Thyroid gland (tissue), 4 donors: Measurements from ENCODE around the gene COG6. TPM values are rescaled to one million over a fixed set of nuclear protein-coding genes. Genes with fewer than 3 reads are reported as not detected.

Experiments
- DNase-seq, 2 donors: peaks; one replicate each; pipeline ENCODE4 v3.0.0-alpha.2; 2019
- H3K27ac ChIP-seq, 3 donors: fragments of 200-600 bp; sonication (generic); 1 replicate in 2 of 3; 2 replicates in 1 of 3; pipeline ENCODE4 v1.5.1; 2016 to 2019; ENCODE audit warnings: mild to moderate bottlenecking in 1 of 3, moderate library complexity in 1 of 3
- H3K27me3 ChIP-seq: fragments of 200-600 bp; sonication (generic); one replicate; pipeline ENCODE4 v1.5.1; 2019
- H3K36me3 ChIP-seq, 2 donors: fragments of 200-600 bp; sonication (generic); one replicate each; pipeline ENCODE4 v1.5.1; 2016 to 2019
- H3K4me1 ChIP-seq, 2 donors: fragments of 200-600 bp; sonication (generic); one replicate each; pipeline ENCODE4 v1.5.1; 2017 to 2019
- H3K4me3 ChIP-seq, 3 donors: fragments of 200-600 bp; sonication (generic); replicated peaks in 1 of 3; 1 replicate in 2 of 3; 2 replicates in 1 of 3; pipeline ENCODE4 v1.5.1; 2016; ENCODE audit warnings: mild to moderate bottlenecking in 1 of 3
- H3K9me3 ChIP-seq: fragments of 200-600 bp; sonication (generic); one replicate; pipeline ENCODE4 v1.5.1; 2017
- POLR2A ChIP-seq, 2 donors: fragments of 450-650 bp; IDR thresholded peaks; one replicate each; pipeline ENCODE4 v1.6.1; 2017; ENCODE audit warnings: antibody characterized with exemption in 2 of 2, mild to moderate bottlenecking in 2 of 2, moderate library complexity in 1 of 2
- WGBS, 2 donors: methylation state at CpG; one replicate each; pipeline ENCODE4 v1.1.5; 2017; 5-methylcytosine and 5-hydroxymethylcytosine counted together
- intact Hi-C: fragments of 100-400 bp; cut with DNase I; formaldehyde crosslinking; loops from one replicate; pipeline ENCODE4 v1.15.1; 2023
- total RNA-seq, 4 donors: library from RNA; depleted of rRNA; stranded (reverse); fragments of >200 nt; gene quantifications; one replicate each; pipeline ENCODE4 v1.2.3, GENCODE V29; 2016
- TF ChIP-seq, protein P1 (sequence below), 6 experiments: fragments of 200-600 bp in 3 of 6; fragments of 450-650 bp in 3 of 6; sonication (generic) in 3 of 6; IDR thresholded peaks; one replicate each; pipeline ENCODE4 v1.5.1; 2016 to 2019; ENCODE audit warnings: antibody characterized with exemption in 6 of 6, mild to moderate bottlenecking in 2 of 6, inconsistent platforms in 1 of 6, moderate library complexity in 1 of 6

Gene COG6
- total RNA-seq, 4 donors from 2014 or later: 29.0 to 77.3 (median 38.4) TPM

DNA sequence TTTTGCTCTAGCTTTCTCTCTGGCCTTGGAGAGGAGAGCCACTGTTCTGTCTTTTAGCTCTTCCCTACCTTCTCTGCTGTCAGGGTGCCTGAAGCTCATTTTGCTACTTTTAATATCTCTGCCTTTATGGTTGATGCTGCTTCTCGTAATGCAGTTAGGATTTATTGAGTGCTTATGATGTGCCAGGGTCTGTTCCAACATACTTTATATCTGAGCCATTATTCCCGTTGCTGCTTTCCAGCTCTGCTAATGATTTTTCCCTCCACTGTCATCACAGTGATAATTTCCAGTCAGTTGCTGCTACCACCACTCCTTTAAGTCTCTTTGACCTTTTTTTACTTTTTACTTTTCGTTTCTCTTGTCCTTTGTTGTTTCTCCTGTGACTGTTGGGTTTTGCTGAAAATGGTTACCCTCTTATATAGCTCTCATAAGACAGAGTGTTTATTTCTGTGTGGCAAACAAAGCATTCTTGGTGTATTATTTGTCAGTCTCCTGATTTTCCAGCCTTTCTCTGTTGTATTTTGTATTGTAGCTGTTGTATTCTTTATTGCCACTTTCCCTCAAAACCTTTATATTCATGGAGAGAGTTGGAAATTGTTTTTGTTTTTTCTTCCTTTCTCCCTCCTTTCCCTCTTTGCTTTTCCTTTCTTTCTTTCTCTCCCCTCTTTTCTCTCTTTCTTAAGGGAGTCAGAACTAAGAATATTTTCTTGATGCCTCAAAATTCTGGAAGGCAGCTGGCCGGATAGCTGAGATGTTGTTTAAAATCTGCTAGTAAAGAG lies 37.4 kb downstream of the COG6 start:
- H3K4me3 ChIP-seq: no peak overlapping the region
- no peaks in the 10 kb centered on the region for H3K9me3 ChIP-seq
- no peak overlapping the region for H3K27ac ChIP-seq
- H3K4me1 ChIP-seq: peaks cover 0 to 4% of the 10 kb centered on the region in 2 donors
- DNase-seq: no peak
- H3K27me3 ChIP-seq: no peaks in the 10 kb centered on the region
- 76 to 83% methylated on average over 4 of the region's 4 CpGs for WGBS, 2 donors
- intact Hi-C loops: no loop called here
- TF ChIP-seq, protein P1, sequence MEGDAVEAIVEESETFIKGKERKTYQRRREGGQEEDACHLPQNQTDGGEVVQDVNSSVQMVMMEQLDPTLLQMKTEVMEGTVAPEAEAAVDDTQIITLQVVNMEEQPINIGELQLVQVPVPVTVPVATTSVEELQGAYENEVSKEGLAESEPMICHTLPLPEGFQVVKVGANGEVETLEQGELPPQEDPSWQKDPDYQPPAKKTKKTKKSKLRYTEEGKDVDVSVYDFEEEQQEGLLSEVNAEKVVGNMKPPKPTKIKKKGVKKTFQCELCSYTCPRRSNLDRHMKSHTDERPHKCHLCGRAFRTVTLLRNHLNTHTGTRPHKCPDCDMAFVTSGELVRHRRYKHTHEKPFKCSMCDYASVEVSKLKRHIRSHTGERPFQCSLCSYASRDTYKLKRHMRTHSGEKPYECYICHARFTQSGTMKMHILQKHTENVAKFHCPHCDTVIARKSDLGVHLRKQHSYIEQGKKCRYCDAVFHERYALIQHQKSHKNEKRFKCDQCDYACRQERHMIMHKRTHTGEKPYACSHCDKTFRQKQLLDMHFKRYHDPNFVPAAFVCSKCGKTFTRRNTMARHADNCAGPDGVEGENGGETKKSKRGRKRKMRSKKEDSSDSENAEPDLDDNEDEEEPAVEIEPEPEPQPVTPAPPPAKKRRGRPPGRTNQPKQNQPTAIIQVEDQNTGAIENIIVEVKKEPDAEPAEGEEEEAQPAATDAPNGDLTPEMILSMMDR (IDR thresholded peaks at IDR 0.05): no peak
- TF ChIP-seq POLR2A (IDR thresholded peaks at IDR 0.05): no peak
- H3K36me3 ChIP-seq: no peaks in the 10 kb centered on the region

DNA sequence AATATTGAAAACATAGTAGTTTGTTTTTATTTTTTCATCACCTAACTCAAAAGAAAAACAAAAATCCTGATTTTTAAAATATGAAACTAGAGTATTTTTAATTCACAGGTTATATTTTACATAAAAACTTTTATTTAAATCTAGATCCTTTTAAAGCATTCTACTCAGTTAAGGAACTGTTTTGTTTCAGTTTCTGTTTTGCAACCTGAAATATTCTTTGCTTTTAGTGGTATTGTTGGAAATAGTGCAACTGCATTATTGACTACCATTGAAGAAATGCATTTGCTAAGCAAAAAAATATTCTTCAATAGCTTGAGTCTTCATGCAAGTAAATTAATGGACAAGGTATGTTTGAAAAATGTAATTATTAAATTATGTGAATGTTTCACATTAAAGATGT lies 43.8 kb downstream of the COG6 start:
- intact Hi-C loops: no loop called here
- H3K9me3 ChIP-seq: no peaks in the 10 kb centered on the region
- H3K4me1 ChIP-seq: peaks cover 0 to 10% of the 10 kb centered on the region in 2 donors
- no peak for DNase-seq
- no peak overlapping the region for H3K4me3 ChIP-seq
- TF ChIP-seq, protein P1 (IDR thresholded peaks at IDR 0.05): no peak
- TF ChIP-seq POLR2A (IDR thresholded peaks at IDR 0.05): no peak
- H3K36me3 ChIP-seq: no peaks in the 10 kb centered on the region
- no peaks in the 10 kb centered on the region for H3K27me3 ChIP-seq
- H3K27ac ChIP-seq: no peak overlapping the region

DNA sequence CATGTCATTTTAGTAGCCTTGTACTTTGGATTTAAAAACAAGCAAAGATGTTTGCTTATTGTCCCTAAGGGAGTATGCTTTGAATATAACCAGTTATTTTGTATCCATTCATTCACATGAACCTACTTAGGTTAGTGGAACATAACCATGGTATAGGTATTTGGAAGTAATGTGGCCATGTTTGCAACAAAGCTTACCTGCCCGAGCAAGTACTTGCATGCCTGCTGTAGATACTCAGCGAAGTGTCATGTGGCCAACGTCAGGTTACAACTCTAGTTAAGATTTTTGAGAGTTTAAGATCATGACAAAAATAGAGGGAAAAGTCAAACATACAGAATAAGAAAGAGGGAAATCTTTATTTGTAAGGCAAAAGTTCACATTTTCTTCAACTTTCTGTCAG lies 57.2 kb downstream of the COG6 start:
- intact Hi-C loops: no loop called here
- WGBS, 2 donors: 93 to 96% methylated on average over 3 of the region's 3 CpGs
- Histone ChIP-seq H3K27ac (no peak overlapping the region), H3K36me3 (peaks cover 0 to 3% of the 10 kb centered on the region in 2 donors), H3K27me3 (no peaks in the 10 kb centered on the region), H3K9me3 (peaks cover 6% of the 10 kb centered on the region), H3K4me3 (no peak overlapping the region), H3K4me1 (no peaks in the 10 kb centered on the region)
- TF ChIP-seq, protein P1 (IDR thresholded peaks at IDR 0.05): no peak
- no peak for TF ChIP-seq POLR2A (IDR thresholded peaks at IDR 0.05)
- no peak for DNase-seq

DNA sequence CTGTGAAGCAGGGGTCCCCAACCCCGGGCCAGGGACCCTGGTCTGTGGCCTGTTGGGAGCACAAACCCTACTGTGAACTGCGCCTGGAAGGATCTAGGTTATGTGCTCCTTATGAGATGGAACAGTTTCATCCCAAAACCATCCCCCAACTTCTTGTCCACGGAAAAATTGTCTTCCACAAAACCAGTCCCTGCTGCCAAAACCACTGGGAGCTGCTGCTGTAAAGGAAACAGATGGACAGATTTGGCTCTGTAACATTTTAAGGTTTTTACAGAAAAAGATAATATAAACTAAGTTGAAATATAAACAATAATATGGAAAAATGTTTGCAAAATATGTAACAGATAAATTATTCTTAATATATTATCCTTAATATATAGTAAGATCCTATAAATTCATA lies 73.7 kb downstream of the COG6 start:
- Histone ChIP-seq H3K4me3 (no peak overlapping the region), H3K4me1 (no peaks in the 10 kb centered on the region), H3K36me3 (peaks cover 12% of the 10 kb centered on the region in 2 donors), H3K9me3 (no peaks in the 10 kb centered on the region), H3K27me3 (no peaks in the 10 kb centered on the region), H3K27ac (no peak overlapping the region)
- TF ChIP-seq, protein P1 (IDR thresholded peaks at IDR 0.05): no peak
- no peak for TF ChIP-seq POLR2A (IDR thresholded peaks at IDR 0.05)
- WGBS, 2 donors: 79 to 81% methylated on average over 3 of the region's 3 CpGs
- intact Hi-C loops: no loop called here
- DNase-seq: no peak

DNA sequence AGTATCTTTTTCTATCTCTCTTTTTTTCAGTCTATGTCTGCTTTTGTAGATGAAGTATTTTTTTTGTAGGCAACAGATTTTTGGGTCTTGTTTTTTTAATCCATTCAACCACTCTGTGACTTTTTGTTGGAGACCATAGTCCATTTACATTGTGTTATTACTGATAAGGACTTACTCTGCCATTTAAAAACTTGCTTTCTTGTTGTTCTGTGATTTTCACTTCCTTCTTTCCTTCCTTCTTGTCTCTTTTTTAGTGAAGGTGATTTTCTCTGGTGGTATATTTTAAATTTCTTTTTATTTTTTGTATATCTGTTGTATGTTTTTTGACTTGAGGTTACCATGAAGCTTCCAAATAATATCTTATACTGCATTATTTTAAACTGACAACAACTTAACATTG lies 79.5 kb downstream of the COG6 start:
- intact Hi-C loops: no loop called here
- Histone ChIP-seq H3K27ac (no peak overlapping the region), H3K9me3 (no peaks in the 10 kb centered on the region), H3K27me3 (no peaks in the 10 kb centered on the region), H3K4me1 (no peaks in the 10 kb centered on the region), H3K36me3 (peaks cover 5 to 6% of the 10 kb centered on the region in 2 donors), H3K4me3 (no peak overlapping the region)
- no peak for DNase-seq
- TF ChIP-seq, protein P1 (IDR thresholded peaks at IDR 0.05): no peak
- no peak for TF ChIP-seq POLR2A (IDR thresholded peaks at IDR 0.05)
